GM21515 (cell line): Measurements from ENCODE around the gene NDUFS6.
A peak's percentile ranks its signal among the peaks of the same experiment; 100 is the strongest.

Source experiments
- ATAC-seq: cut with Tn5 transposase; IDR thresholded peaks from one replicate; pipeline ENCODE4 v1.9.1; 2021; ENCODE audit not compliant: unreplicated experiment

The NDUFS6 gene

GRCh38 chr5:1801222-1801966, at the start of gene NDUFS6:
Gene NDUFS6 (plus strand): TSS chr5:1801407. CDS start chr5:1801418, 11 bp downstream.
- ATAC-seq: peak; percentile 55

GRCh38 chr5:1751864-1752822, 49.1 kb upstream of the NDUFS6 start:
- no peak for ATAC-seq

- ATAC-seq: no peak
Measured at GRCh38 chr5:1752881-1753280, 48.3 kb upstream of the NDUFS6 start.

GRCh38 chr5:1753490-1753889, 47.7 kb upstream of the NDUFS6 start:
- no peak for ATAC-seq

- ATAC-seq: no peak
Measured at GRCh38 chr5:1754531-1755220, 46.5 kb upstream of the NDUFS6 start.

- ATAC-seq: no peak
Measured at GRCh38 chr5:1755321-1755949, 45.8 kb upstream of the NDUFS6 start.

GRCh38 chr5:1756481-1756880, 44.7 kb upstream of the NDUFS6 start:
- no peak for ATAC-seq

GRCh38 chr5:1757511-1757910, 43.7 kb upstream of the NDUFS6 start:
- no peak for ATAC-seq

GRCh38 chr5:1758574-1758973, 42.6 kb upstream of the NDUFS6 start:
- ATAC-seq: no peak

GRCh38 chr5:1759378-1759970, 41.7 kb upstream of the NDUFS6 start:
- no peak for ATAC-seq

- no peak for ATAC-seq
Measured at GRCh38 chr5:1760231-1760630, 41.0 kb upstream of the NDUFS6 start.

GRCh38 chr5:1760656-1761452, 40.4 kb upstream of the NDUFS6 start:
- ATAC-seq: no peak

- ATAC-seq: no peak
Measured at GRCh38 chr5:1761453-1761755, 39.8 kb upstream of the NDUFS6 start.

GRCh38 chr5:1762121-1762882, 38.9 kb upstream of the NDUFS6 start:
- no peak for ATAC-seq

- no peak for ATAC-seq
Measured at GRCh38 chr5:1762883-1763547, 38.2 kb upstream of the NDUFS6 start.

GRCh38 chr5:1763548-1763911, 37.7 kb upstream of the NDUFS6 start:
- no peak for ATAC-seq

- ATAC-seq: no peak
Measured at GRCh38 chr5:1763960-1764605, 37.1 kb upstream of the NDUFS6 start.

GRCh38 chr5:1764606-1764960, 36.6 kb upstream of the NDUFS6 start:
- ATAC-seq: no peak
